ENCODE data around the gene MMP28. TPM values are rescaled to one million over a fixed set of nuclear protein-coding genes. Genes with fewer than 3 reads are reported as not detected.

MMP28 gene
- total and polyA plus RNA-seq, 10 of the 15 experiments (the other 5 are each of a cell fraction or from before 2014, with no cell fraction given): not detected

- Histone ChIP-seq H3K4me3 (no peak overlapping the region), H2AFZ (ENCODE audit: control insufficient read depth, low read depth, low read length) (no peak overlapping the region), H3K79me2 (ENCODE audit: control insufficient read depth, insufficient read depth, low read length) (no peaks in the 10 kb centered on the region), H3K36me3 (ENCODE audit: control insufficient read depth in 2 of 2, insufficient read depth in 2 of 2, low read length in 1 of 2) (no peaks in the 10 kb centered on the region), H3K9ac (ENCODE audit: control insufficient read depth, insufficient read depth, low read length) (no peak overlapping the region), H3K27me3 (replicated peaks in 1 of 2; ENCODE audit: control insufficient read depth in 2 of 2, insufficient read depth in 2 of 2, low read length in 1 of 2) (no peaks in the 10 kb centered on the region; a peak in 3 of 4 replicates), H3K27ac (ENCODE audit: control insufficient read depth, insufficient read depth) (no peak overlapping the region), H4K20me1 (ENCODE audit: control insufficient read depth, insufficient read depth) (no peaks in the 10 kb centered on the region), H3K9me3 (replicated peaks; ENCODE audit: control insufficient read depth, insufficient read depth, low read length) (no peaks in the 10 kb centered on the region), H3K4me1 (ENCODE audit: control insufficient read depth, insufficient read depth, low read length) (peaks cover 5% of the 10 kb centered on the region), H3K4me2 (ENCODE audit: control insufficient read depth, insufficient read depth) (no peak overlapping the region)
- DNase-seq (ENCODE audit: low read depth, low spot score) (no peak), ATAC-seq (no peak), FAIRE-seq (no peak)
- intact Hi-C loops (cut with micrococcal nuclease; ENCODE audit: unreplicated experiment): no loop called here
- TF ChIP-seq ZBED1 (IDR thresholded peaks at IDR 0.05; ENCODE audit: borderline replicate concordance): no peak
- TF ChIP-seq SMARCA5 (IDR thresholded peaks at IDR 0.05): no peak
- TF ChIP-seq MXI1 (IDR thresholded peaks at IDR 0.05; ENCODE audit: low read depth, low read length): no peak
- TF ChIP-seq BMI1 (IDR thresholded peaks at IDR 0.05; ENCODE audit: borderline replicate concordance): no peak
- TF ChIP-seq SREBF1 (IDR thresholded peaks at IDR 0.05; ENCODE audit: low read length): no peak
- no peak for TF ChIP-seq MYC (IDR thresholded peaks at IDR 0.05; ENCODE audit: insufficient read depth, insufficient read length, insufficient replicate concordance, low read length, severe bottlenecking)
- no peak for TF ChIP-seq RB1 (IDR thresholded peaks at IDR 0.05; ENCODE audit: borderline replicate concordance)
- TF ChIP-seq YY1 (IDR thresholded peaks at IDR 0.05; ENCODE audit: low read depth, low read length): no peak
- WGBS (ENCODE audit: insufficient coverage, insufficient replicate concordance, low lambda C conversion rate, missing lambda C conversion rate): 38% methylated on average over 5 of the region's 5 CpGs
- ChIA-PET SMC1A (ENCODE audit: uncharacterized antibody, unreplicated experiment) (interaction anchor here (1.9 kb wide), 1 partner anchor 50 kb away, joined by 6 read pairs; no protein-coding TSS in a partner anchor), RAD21 (ENCODE audit: unreplicated experiment) (interaction anchor here (1.5 kb wide), 1 partner anchor 47 kb away, joined by 4 read pairs; the partner anchor contains the start of gene TAF15), POLR2A (no interaction called here), CTCF (interaction anchor here (0.6 to 8.3 kb wide), 4 partner anchors 13 to 388 kb away, joined by 3 to 220 read pairs (median 3); partner anchors contain the start of gene TAF15)
- in situ Hi-C loops (cut with MboI): no loop called here
- BruUV-seq (replicated peaks): no TSS peak
Measured at GRCh38 chr17:35761601-35762000, 33.8 kb downstream of the MMP28 start.

GRCh38 chr17:35760587-35760986, 34.9 kb downstream of the MMP28 start, which contains the start of gene C17orf50:
C17orf50 (plus strand) TSS chr17:35760887; CDS start chr17:35760942, 55 bp downstream.
- BruUV-seq (replicated peaks): no TSS peak
- ChIA-PET CTCF (interaction anchor here (0.6 to 8.3 kb wide), 4 partner anchors 12 to 389 kb away, joined by 3 to 220 read pairs (median 3); partner anchors contain the start of genes MMP28 and TAF15), SMC1A (ENCODE audit: uncharacterized antibody, unreplicated experiment) (interaction anchor here (1.9 kb wide), 1 partner anchor 51 kb away, joined by 6 read pairs; no protein-coding TSS in a partner anchor), POLR2A (no interaction called here), RAD21 (ENCODE audit: unreplicated experiment) (interaction anchor here (0.6 to 0.9 kb wide), 2 partner anchors 26 to 45 kb away, joined by 3 to 4 read pairs; no protein-coding TSS in a partner anchor)
- ATAC-seq (no peak), DNase-seq (ENCODE audit: low read depth, low spot score) (no peak), FAIRE-seq (no peak)
- H3K79me2 ChIP-seq (ENCODE audit: control insufficient read depth, insufficient read depth, low read length): no peaks in the 10 kb centered on the region
- no peak within 1 kb of the TSS for H3K9ac ChIP-seq (ENCODE audit: control insufficient read depth, insufficient read depth, low read length)
- 32% methylated on average over 1 of the region's 1 CpG for WGBS (ENCODE audit: insufficient coverage, insufficient replicate concordance, low lambda C conversion rate, missing lambda C conversion rate)
- H3K27ac ChIP-seq (ENCODE audit: control insufficient read depth, insufficient read depth): no peak within 1 kb of the TSS
- no peak within 1 kb of the TSS for H3K4me3 ChIP-seq
- no peaks in the 10 kb centered on the region; a peak in 3 of 4 replicates for H3K27me3 ChIP-seq (replicated peaks in 1 of 2; ENCODE audit: control insufficient read depth in 2 of 2, insufficient read depth in 2 of 2, low read length in 1 of 2)
- H4K20me1 ChIP-seq (ENCODE audit: control insufficient read depth, insufficient read depth): no peaks in the 10 kb centered on the region
- in situ Hi-C loops (cut with MboI): no loop called here
- no peak within 1 kb of the TSS for H3K4me2 ChIP-seq (ENCODE audit: control insufficient read depth, insufficient read depth)
- H3K4me1 ChIP-seq (ENCODE audit: control insufficient read depth, insufficient read depth, low read length): peaks cover 5% of the 10 kb centered on the region
- H3K36me3 ChIP-seq (ENCODE audit: control insufficient read depth in 2 of 2, insufficient read depth in 2 of 2, low read length in 1 of 2): no peaks in the 10 kb centered on the region
- intact Hi-C loops (cut with micrococcal nuclease; ENCODE audit: unreplicated experiment): no loop called here
- H3K9me3 ChIP-seq (replicated peaks; ENCODE audit: control insufficient read depth, insufficient read depth, low read length): no peaks in the 10 kb centered on the region
- no peak within 1 kb of the TSS for H2AFZ ChIP-seq (ENCODE audit: control insufficient read depth, low read depth, low read length)
- TF ChIP-seq HDGF (IDR thresholded peaks at IDR 0.05) (no peak), POLR2AphosphoS5 (IDR thresholded peaks at IDR 0.05; ENCODE audit: low read length) (no peak), EGR1 (IDR thresholded peaks at IDR 0.05; ENCODE audit: borderline replicate concordance in 1 of 2, low read depth in 2 of 2, low read length in 2 of 2) (no peak), ATF2 (IDR thresholded peaks at IDR 0.05; ENCODE audit: low read length) (no peak), ZZZ3 (IDR thresholded peaks at IDR 0.05; ENCODE audit: control insufficient read depth, insufficient read length, low read depth) (no peak), SUPT20H (IDR thresholded peaks at IDR 0.05; ENCODE audit: borderline replicate concordance, control insufficient read depth, low read depth, low read length) (no peak), KAT2A (conservative IDR thresholded peaks at IDR 0.05; ENCODE audit: control insufficient read depth, low read depth, low read length) (no peak), RELA (IDR thresholded peaks at IDR 0.05; ENCODE audit: borderline replicate concordance, partially characterized antibody) (no peak), ZNF207 (IDR thresholded peaks at IDR 0.05; ENCODE audit: borderline replicate concordance) (no peak)
